OCI-LY3 (cell line): ENCODE data around the gene HOXA5.

Experiments
- H2AFZ ChIP-seq: fragments of 200-600, 300-600 bp; shearing (Covaris generic); 2 replicates; pipeline ENCODE4 v1.6.0; 2014; ENCODE audit warnings: antibody characterized with exemption, low read depth, low read length
- H3K27ac ChIP-seq: fragments of 200-600, 300-600 bp; sonication (generic); 2 replicates; pipeline ENCODE4 v1.5.1; 2014; ENCODE audit warnings: mild to moderate bottlenecking, low read length, moderate library complexity, mixed read lengths
- H3K27me3 ChIP-seq: fragments of 200-600, 300-600 bp; sonication (generic); 2 replicates; pipeline ENCODE4 v1.6.1; 2014; ENCODE audit warnings: low read depth, low read length, mixed read lengths
- H3K36me3 ChIP-seq: fragments of 200-600, 300-600 bp; sonication (generic); replicated peaks from 2 replicates; pipeline ENCODE3; 2014; ENCODE audit warnings: low read depth, low read length, mixed read lengths
- H3K4me1 ChIP-seq: fragments of 300-600, 200-600 bp; sonication (generic); 2 replicates; pipeline ENCODE4 v1.6.1; 2014; ENCODE audit warnings: low read length, mixed read lengths
- H3K4me2 ChIP-seq: fragments of 200-600, 300-600 bp; sonication (generic); 2 replicates; pipeline ENCODE4 v1.6.1; 2014; ENCODE audit warnings: low read length, mixed read lengths
- H3K4me3 ChIP-seq: fragments of 300-600, 200-600 bp; sonication (generic); 2 replicates; pipeline ENCODE4 v1.5.1; 2014; ENCODE audit warnings: antibody characterized with exemption, mild to moderate bottlenecking, low read length, moderate library complexity
- H3K79me2 ChIP-seq: fragments of 300-600, 200-600 bp; shearing (Covaris generic); 2 replicates; pipeline ENCODE4 v1.6.1; 2014; ENCODE audit warnings: mild to moderate bottlenecking, low read length, mixed read lengths
- H3K9ac ChIP-seq: fragments of 300-600, 200-600 bp; shearing (Covaris generic); 2 replicates; pipeline ENCODE4 v1.6.0; 2014; ENCODE audit warnings: mild to moderate bottlenecking, low read length, moderate library complexity
- H3K9me3 ChIP-seq: fragments of 200-600, 300-600 bp; shearing (Covaris generic); 2 replicates; pipeline ENCODE4 v1.6.1; 2014; ENCODE audit warnings: low read length, mixed read lengths; ENCODE audit not compliant: insufficient read depth
- H4K20me1 ChIP-seq: fragments of 200-600, 300-600 bp; sonication (generic); 2 replicates; pipeline ENCODE4 v1.6.1; 2016; ENCODE audit warnings: low read length, mixed read lengths; ENCODE audit not compliant: insufficient read depth
- CTCF ChIP-seq: fragments of 200-600, 300-600 bp; sonication (generic); IDR thresholded peaks from 2 replicates; pipeline ENCODE4 v1.5.1; 2014; ENCODE audit warnings: antibody characterized with exemption, low read length, low read depth
- EZH2phosphoT487 ChIP-seq: fragments of 200-600 bp; shearing (Covaris generic); IDR thresholded peaks from 2 replicates; pipeline ENCODE4 v1.6.1; 2018; ENCODE audit warnings: antibody characterized with exemption, mixed run types, low read depth

Gene HOXA5

DNA sequence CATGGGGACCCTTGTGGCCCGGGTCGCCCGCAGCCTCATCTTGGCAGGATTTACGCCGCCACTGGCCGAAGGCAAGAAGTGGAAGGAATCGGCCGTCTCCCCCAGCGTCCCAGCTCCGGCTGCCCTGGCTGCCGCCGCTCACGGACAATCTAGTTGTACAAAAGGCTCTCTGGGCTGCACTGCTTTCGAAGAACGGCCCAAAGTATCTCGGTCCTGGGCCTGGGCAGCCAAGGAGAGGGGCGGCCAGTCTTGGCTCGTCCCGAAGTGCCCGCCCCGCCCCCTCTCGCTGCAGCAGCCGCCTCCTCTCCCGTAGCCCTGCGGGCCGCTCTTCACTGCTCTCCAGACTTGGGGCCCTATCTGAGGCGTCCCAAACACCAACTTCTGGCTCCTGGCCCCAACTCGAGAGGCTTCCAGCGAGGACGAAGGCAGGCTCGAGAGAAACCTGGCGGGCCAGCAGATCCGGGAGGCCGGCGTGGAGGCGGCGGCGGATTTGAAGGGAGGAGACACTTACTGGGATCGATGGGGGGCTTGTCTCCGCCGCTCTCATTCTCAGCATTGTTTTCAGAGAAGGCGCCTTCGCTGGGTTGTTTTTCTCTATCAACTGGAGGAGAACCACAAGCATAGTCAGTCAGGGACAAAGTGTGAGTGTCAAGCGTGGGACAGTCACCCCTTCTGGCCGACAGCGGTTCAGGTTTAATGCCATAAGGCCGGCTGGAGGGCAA lies 21.0 kb upstream of the HOXA5 start:
- H3K36me3 ChIP-seq, result no peaks in the 10 kb centered on the region
- 0 out of 2 replicates have a peak, but pooled peaks cover 5% of the 10 kb centered on the region for H3K4me1 ChIP-seq
- TF ChIP-seq EZH2phosphoT487 (no peak), CTCF (no peak)
- H2AFZ ChIP-seq, result no peak overlapping the region
- no peak overlapping the region for H3K27ac ChIP-seq
- no peaks in the 10 kb centered on the region for H4K20me1 ChIP-seq
- H3K4me2 ChIP-seq, result no peak overlapping the region
- no peaks in the 10 kb centered on the region for H3K79me2 ChIP-seq
- H3K27me3 ChIP-seq, result no peaks in the 10 kb centered on the region
- no peak overlapping the region for H3K9ac ChIP-seq
- no peak overlapping the region for H3K4me3 ChIP-seq
- H3K9me3 ChIP-seq, result no peaks in the 10 kb centered on the region

GRCh38 chr7:27164045-27164366 lies 20.5 kb upstream of the HOXA5 start:
- H4K20me1 ChIP-seq, result no peaks in the 10 kb centered on the region
- H3K36me3 ChIP-seq, result no peaks in the 10 kb centered on the region
- no peaks in the 10 kb centered on the region for H3K79me2 ChIP-seq
- no peak overlapping the region for H2AFZ ChIP-seq
- no peak overlapping the region for H3K9ac ChIP-seq
- H3K4me1 ChIP-seq, result 0 out of 2 replicates have a peak, but pooled peaks cover 5% of the 10 kb centered on the region
- H3K27me3 ChIP-seq, result no peaks in the 10 kb centered on the region
- H3K9me3 ChIP-seq, result no peaks in the 10 kb centered on the region
- H3K4me3 ChIP-seq, result no peak overlapping the region
- no peak overlapping the region for H3K4me2 ChIP-seq
- H3K27ac ChIP-seq, result no peak overlapping the region
- no peak for TF ChIP-seq CTCF
- no peak for TF ChIP-seq EZH2phosphoT487

DNA sequence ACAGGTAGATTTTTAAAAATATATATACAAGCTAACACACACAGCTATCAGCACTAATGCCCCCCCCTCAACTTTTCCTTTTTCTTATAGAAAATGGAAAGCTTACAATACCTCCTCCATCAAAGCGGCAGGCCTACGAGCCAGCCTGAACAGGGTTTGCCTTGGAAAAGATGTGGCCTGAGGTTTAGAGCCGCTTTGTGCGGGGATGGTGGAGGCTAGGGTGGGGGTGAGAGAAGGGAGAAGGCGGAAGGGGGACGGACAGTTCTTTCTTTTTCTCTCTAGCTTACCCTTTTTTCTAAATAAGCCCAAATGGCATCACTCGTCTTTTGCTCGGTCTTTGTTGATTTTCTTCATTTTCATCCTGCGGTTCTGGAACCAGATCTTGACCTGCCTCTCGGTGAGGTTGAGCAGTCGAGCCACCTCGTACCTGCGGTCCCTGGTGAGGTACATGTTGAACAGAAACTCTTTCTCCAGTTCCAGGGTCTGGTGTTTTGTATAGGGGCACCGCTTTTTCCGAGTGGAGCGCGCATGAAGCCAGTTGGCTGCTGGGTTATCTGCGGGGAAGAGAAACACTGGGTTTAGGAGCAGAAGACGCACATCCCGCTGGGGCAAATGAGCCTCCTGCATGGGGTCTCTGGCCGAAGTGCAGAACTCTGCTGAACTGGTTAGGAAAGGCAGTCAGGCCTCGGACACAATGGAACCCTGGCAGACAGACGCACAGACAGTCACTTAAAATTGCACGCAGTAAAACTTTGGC lies 20.0 kb upstream of the HOXA5 start:
- H3K4me2 ChIP-seq, result no peak overlapping the region
- H3K36me3 ChIP-seq, result no peaks in the 10 kb centered on the region
- H3K27ac ChIP-seq, result no peak overlapping the region
- TF ChIP-seq CTCF, result no peak
- no peak overlapping the region for H3K4me3 ChIP-seq
- H4K20me1 ChIP-seq, result no peaks in the 10 kb centered on the region
- H3K9me3 ChIP-seq, result no peaks in the 10 kb centered on the region
- H3K4me1 ChIP-seq, result 0 out of 2 replicates have a peak, but pooled peaks cover 5% of the 10 kb centered on the region
- no peak overlapping the region for H3K9ac ChIP-seq
- no peaks in the 10 kb centered on the region for H3K79me2 ChIP-seq
- no peaks in the 10 kb centered on the region for H3K27me3 ChIP-seq
- no peak overlapping the region for H2AFZ ChIP-seq

DNA sequence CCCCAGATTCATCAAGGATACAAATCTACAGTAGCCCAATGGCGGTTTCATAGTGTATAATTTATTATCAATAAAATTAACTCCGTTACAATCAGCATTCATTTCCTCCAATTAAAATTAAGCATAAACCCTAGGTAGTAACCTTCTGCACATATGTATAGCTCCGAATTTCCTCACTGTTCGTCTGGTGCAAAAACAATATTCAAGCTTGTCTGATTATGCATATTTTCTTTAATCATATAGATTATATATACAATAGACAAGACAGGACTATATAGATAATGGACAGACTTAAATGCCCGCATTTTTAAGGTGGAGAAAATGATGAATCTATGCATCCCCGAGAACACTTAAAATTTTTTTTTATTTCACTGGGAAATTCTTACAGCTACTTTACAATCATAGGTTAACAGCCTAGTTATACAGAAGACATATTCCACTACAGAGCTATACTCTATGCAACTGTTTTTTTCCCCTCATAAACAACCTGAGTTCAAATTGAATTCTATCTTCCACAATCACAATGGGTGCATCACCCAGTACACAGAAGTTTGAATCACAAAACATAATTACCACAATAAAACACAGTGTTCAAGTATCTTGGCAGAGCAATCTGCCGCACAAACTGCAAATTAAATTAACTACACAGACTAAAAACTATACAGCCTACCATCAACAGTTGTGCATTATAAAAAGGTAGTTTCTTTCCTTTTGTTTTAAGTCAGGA lies 19.2 kb upstream of the HOXA5 start:
- H3K9ac ChIP-seq, result no peak overlapping the region
- H3K9me3 ChIP-seq, result no peaks in the 10 kb centered on the region
- H4K20me1 ChIP-seq, result no peaks in the 10 kb centered on the region
- no peak overlapping the region for H2AFZ ChIP-seq
- no peaks in the 10 kb centered on the region for H3K79me2 ChIP-seq
- H3K4me1 ChIP-seq, result 0 out of 2 replicates have a peak, but pooled peaks cover 5% of the 10 kb centered on the region
- H3K36me3 ChIP-seq, result no peaks in the 10 kb centered on the region
- no peak overlapping the region for H3K4me2 ChIP-seq
- TF ChIP-seq EZH2phosphoT487 (no peak), CTCF (no peak)
- H3K27ac ChIP-seq, result no peak overlapping the region
- H3K4me3 ChIP-seq, result no peak overlapping the region
- no peaks in the 10 kb centered on the region for H3K27me3 ChIP-seq
